Colonic mucosa (tissue), 4 donors: ENCODE data around the gene DYRK2. TPM values are rescaled to one million over a fixed set of nuclear protein-coding genes. Genes with fewer than 3 reads are reported as not detected.

Experiments used
- DNase-seq: peaks from one replicate; pipeline ENCODE4 v3.0.0-alpha.2; 2020
- H3K27ac ChIP-seq: fragments of 200-600 bp; one replicate; pipeline ENCODE4 v1.8.0; 2021
- H3K27me3 ChIP-seq: fragments of 200-600 bp; one replicate; pipeline ENCODE4 v1.8.0; 2021
- H3K36me3 ChIP-seq: fragments of 200-600 bp; one replicate; pipeline ENCODE4 v1.8.0; 2021
- H3K4me1 ChIP-seq: fragments of 200-600 bp; one replicate; pipeline ENCODE4 v1.8.0; 2021; ENCODE audit warnings: mild to moderate bottlenecking
- H3K4me3 ChIP-seq: fragments of 200-600 bp; one replicate; pipeline ENCODE4 v1.8.0; 2021
- H3K9ac ChIP-seq, 2 donors: one replicate each; pipeline ENCODE4 v1.7.0; 2013; ENCODE audit warnings: control low read depth in 2 of 2, low read depth in 2 of 2, low read length in 2 of 2
- H3K9me3 ChIP-seq: fragments of 200-600 bp; one replicate; pipeline ENCODE4 v1.8.0; 2021
- CTCF ChIP-seq: fragments of 200-600 bp; IDR thresholded peaks from one replicate; pipeline ENCODE4 v1.8.0; 2022; ENCODE audit warnings: antibody characterized with exemption, mild to moderate bottlenecking
- intact Hi-C: fragments of 100-400 bp; cut with DNase I; formaldehyde crosslinking; loops from one replicate; pipeline ENCODE4 v1.14.1; 2022
- total RNA-seq, 2 donors: library from RNA; stranded (reverse); fragmentation: NEBNext Ultra II Directional in 1 of 2; extraction: Animal tissue kit (Norgen Biotek cat#: 25700) in 1 of 2; gene quantifications; one replicate each; pipeline ENCODE4 v1.2.1, GENCODE V29; 2021
- donor health status: healthy.
- donor health status: DM: no; HTN: no; CAD: no.
- donor health status: DM: no; HTN: no; CAD: no.

The DYRK2 gene
- total RNA-seq, 2 donors from 2014 or later = 66.0 to 112 TPM

- H3K27ac ChIP-seq = no peak overlapping the region
These were observed 45.9 kb downstream of the DYRK2 start for GRCh38 chr12:67694306-67694900.

GRCh38 chr12:67695974-67696373 lies 47.4 kb downstream of the DYRK2 start:
- H3K9ac ChIP-seq = no peak overlapping the region
- no peak for DNase-seq
- TF ChIP-seq CTCF = no peak
- intact Hi-C loops = no loop called here
- H3K4me3 ChIP-seq = no peak overlapping the region
- no peaks in the 10 kb centered on the region for H3K36me3 ChIP-seq
- no peaks in the 10 kb centered on the region for H3K4me1 ChIP-seq
- H3K27ac ChIP-seq = no peak overlapping the region
- H3K27me3 ChIP-seq = no peaks in the 10 kb centered on the region
- H3K9me3 ChIP-seq = no peaks in the 10 kb centered on the region

More at GRCh38 chr12:67694306-67694900, 45.9 kb downstream of the DYRK2 start:
- no peaks in the 10 kb centered on the region for H3K9me3 ChIP-seq
- H3K27me3 ChIP-seq = no peaks in the 10 kb centered on the region
- no peaks in the 10 kb centered on the region for H3K4me1 ChIP-seq
- no peaks in the 10 kb centered on the region for H3K36me3 ChIP-seq
- TF ChIP-seq CTCF = no peak
- intact Hi-C loops = no loop called here
- no peak for DNase-seq
- H3K4me3 ChIP-seq = no peak overlapping the region
- no peak overlapping the region for H3K9ac ChIP-seq

GRCh38 chr12:67697443-67697842 lies 48.9 kb downstream of the DYRK2 start:
- no peak for DNase-seq
- Histone ChIP-seq H3K4me1 (no peaks in the 10 kb centered on the region), H3K4me3 (no peak overlapping the region), H3K27ac (no peak overlapping the region), H3K27me3 (no peaks in the 10 kb centered on the region), H3K9me3 (no peaks in the 10 kb centered on the region), H3K36me3 (no peaks in the 10 kb centered on the region), H3K9ac (no peak overlapping the region)
- no peak for TF ChIP-seq CTCF
- intact Hi-C loops = no loop called here

GRCh38 chr12:67697967-67698366 lies 49.4 kb downstream of the DYRK2 start:
- no peak for DNase-seq
- Histone ChIP-seq H3K4me1 (no peaks in the 10 kb centered on the region), H3K4me3 (no peak overlapping the region), H3K36me3 (no peaks in the 10 kb centered on the region), H3K27me3 (no peaks in the 10 kb centered on the region), H3K27ac (no peak overlapping the region), H3K9ac (no peak overlapping the region), H3K9me3 (no peaks in the 10 kb centered on the region)
- TF ChIP-seq CTCF = no peak
- intact Hi-C loops = no loop called here

- TF ChIP-seq CTCF = no peak
- H3K36me3 ChIP-seq = no peaks in the 10 kb centered on the region
- DNase-seq = no peak
- no peak overlapping the region for H3K27ac ChIP-seq
- H3K4me3 ChIP-seq = no peak overlapping the region
- H3K9ac ChIP-seq = no peak overlapping the region
- H3K9me3 ChIP-seq = no peaks in the 10 kb centered on the region
- no peaks in the 10 kb centered on the region for H3K4me1 ChIP-seq
- intact Hi-C loops = no loop called here
- no peaks in the 10 kb centered on the region for H3K27me3 ChIP-seq
These were observed 50.4 kb downstream of the DYRK2 start for GRCh38 chr12:67698672-67699581.
